Smooth muscle cell (in vitro differentiated cells): Measurements from ENCODE around the gene GALP. TPM values are rescaled to one million over a fixed set of nuclear protein-coding genes. Genes with fewer than 3 reads are reported as not detected.
"Not testable (repeated sequence)": the region's sequence is repeated elsewhere in the genome, so short reads cannot be mapped to it uniquely, and the experiment has no call there.

ENCODE experiments used
- DNase-seq: peaks from one replicate; lab custom pipeline; 2025; ENCODE audit not compliant: unreplicated experiment; lab: John Stamatoyannopoulos, UW
- H2AFZ ChIP-seq: fragments of 200-600 bp; sonication (generic); 2 replicates; pipeline ENCODE4 v1.6.0; 2016; ENCODE audit warnings: antibody characterized with exemption, low read depth, mild to moderate bottlenecking
- H3F3A ChIP-seq: fragments of 200-600 bp; sonication (generic); 2 replicates; pipeline ENCODE4 v1.6.0; 2017; ENCODE audit warnings: antibody characterized with exemption, low read depth
- H3K27ac ChIP-seq: fragments of 200-600 bp; sonication (generic); 2 replicates; pipeline ENCODE4 v1.5.1; 2016; ENCODE audit warnings: low read depth, mild to moderate bottlenecking
- H3K27me3 ChIP-seq: fragments of 200-600 bp; sonication (generic); 2 replicates; pipeline ENCODE4 v1.6.1; 2016; ENCODE audit warnings: low read depth, mild to moderate bottlenecking
- H3K36me3 ChIP-seq: fragments of 200-600 bp; sonication (generic); 2 replicates; pipeline ENCODE4 v1.5.1; 2016; ENCODE audit warnings: low read depth
- H3K4me1 ChIP-seq: fragments of 200-600 bp; sonication (generic); 2 replicates; pipeline ENCODE4 v1.5.1; 2016; ENCODE audit warnings: low read depth
- H3K4me2 ChIP-seq: fragments of 200-600 bp; sonication (generic); 2 replicates; pipeline ENCODE4 v1.6.0; 2016; ENCODE audit warnings: mild to moderate bottlenecking
- H3K4me3 ChIP-seq: fragments of 200-600 bp; sonication (generic); 2 replicates; pipeline ENCODE4 v1.5.1; 2016; ENCODE audit warnings: mild to moderate bottlenecking
- H3K79me2 ChIP-seq: fragments of 200-600 bp; sonication (generic); 2 replicates; pipeline ENCODE4 v1.6.0; 2016; ENCODE audit warnings: low read depth, mild to moderate bottlenecking
- H3K9ac ChIP-seq: fragments of 200-600 bp; sonication (generic); 2 replicates; pipeline ENCODE4 v1.6.0; 2016; ENCODE audit warnings: low read depth
- H3K9me3 ChIP-seq: fragments of 200-600 bp; sonication (generic); replicated peaks from 2 replicates; pipeline ENCODE4 v1.5.1; 2016; ENCODE audit warnings: low read depth
- H4K20me1 ChIP-seq: fragments of 200-600 bp; sonication (generic); 2 replicates; pipeline ENCODE4 v1.6.0; 2016; ENCODE audit warnings: low read depth
- CTCF ChIP-seq: fragments of 200-600 bp; sonication (generic); IDR thresholded peaks from 2 replicates; pipeline ENCODE4 v1.5.1; 2017; ENCODE audit warnings: borderline replicate concordance, mild to moderate bottlenecking, antibody characterized with exemption; ENCODE audit not compliant: insufficient read depth, poor library complexity, severe bottlenecking
- WGBS: methylation state at CpG from one replicate; pipeline ENCODE4 v1.1.7; 2016; ENCODE audit warnings: low lambda C conversion rate; 5-methylcytosine and 5-hydroxymethylcytosine counted together
- polyA plus RNA-seq: library from polyadenylated mRNA; unstranded; fragments of >200 nt; fragmentation: Nextera tagmentation; extraction: Ambion mirVana; gene quantifications from 2 replicates; pipeline ENCODE4 v1.2.1, GENCODE V29; 2016
- total RNA-seq: library from RNA; depleted of rRNA; stranded (reverse); fragments of >200 nt; gene quantifications from 2 replicates; pipeline ENCODE4 v1.2.3, GENCODE V29; 2014

The GALP gene
- total and polyA plus RNA-seq, 2 experiments from 2014 or later, result not detected

DNA sequence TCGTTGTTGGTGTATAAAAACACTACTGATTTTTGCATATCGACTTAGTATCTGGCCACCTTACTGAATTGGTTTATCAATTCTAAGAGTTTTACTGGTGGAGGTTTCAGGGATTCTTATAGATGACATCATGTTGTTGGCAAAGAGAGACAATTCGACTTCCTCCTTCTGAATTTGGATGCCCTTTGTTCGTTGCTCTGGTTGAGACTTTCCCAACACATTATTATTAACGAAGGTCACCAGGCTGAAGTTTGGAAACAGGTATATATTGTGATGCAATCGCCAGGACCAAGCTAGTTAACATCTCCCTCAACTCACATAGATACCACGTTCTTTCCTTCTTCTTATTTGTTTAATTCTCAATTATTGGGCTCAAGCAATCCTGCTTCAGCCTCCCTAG, 23.9 kb downstream of the GALP start:
- H3K4me2 ChIP-seq, result no peak overlapping the region
- H2AFZ ChIP-seq, result no peak overlapping the region
- no peaks in the 10 kb centered on the region for H3K79me2 ChIP-seq
- no peaks in the 10 kb centered on the region for H3F3A ChIP-seq
- no peak overlapping the region for H3K4me3 ChIP-seq
- H3K27ac ChIP-seq, result no peak overlapping the region
- no peaks in the 10 kb centered on the region for H3K4me1 ChIP-seq
- no peak overlapping the region for H3K9ac ChIP-seq
- H4K20me1 ChIP-seq, result no peaks in the 10 kb centered on the region
- WGBS, result 76% methylated on average over 6 of the region's 7 CpGs
- TF ChIP-seq CTCF, result no peak
- no peaks in the 10 kb centered on the region for H3K9me3 ChIP-seq
- H3K27me3 ChIP-seq, result no peaks in the 10 kb centered on the region
- H3K36me3 ChIP-seq, result no peaks in the 10 kb centered on the region
- no peak for DNase-seq

GRCh38 chr19:56201973-56202372, 26.2 kb downstream of the GALP start, which contains the start of gene ZSCAN5C:
TSS of gene ZSCAN5C (plus strand) at chr19:56202273. CDS start at chr19:56205914, 3,641 bp downstream.
- TF ChIP-seq CTCF, result no peak
- H3K27me3 ChIP-seq, result no peaks in the 10 kb centered on the region
- WGBS, result 67% methylated on average over 3 of the region's 3 CpGs
- no peaks in the 10 kb centered on the region for H4K20me1 ChIP-seq
- H3K4me2 ChIP-seq, result no peak within 1 kb of the TSS
- no peaks in the 10 kb centered on the region for H3K9me3 ChIP-seq
- no peaks in the 10 kb centered on the region for H3K36me3 ChIP-seq
- H3K27ac ChIP-seq, result no peak within 1 kb of the TSS
- H3K4me1 ChIP-seq, result no peaks in the 10 kb centered on the region
- H3K79me2 ChIP-seq, result no peaks in the 10 kb centered on the region
- DNase-seq, result no peak
- no peaks in the 10 kb centered on the region for H3F3A ChIP-seq
- no peak within 1 kb of the TSS for H3K9ac ChIP-seq
- no peak within 1 kb of the TSS for H3K4me3 ChIP-seq
- no peak within 1 kb of the TSS for H2AFZ ChIP-seq

DNA sequence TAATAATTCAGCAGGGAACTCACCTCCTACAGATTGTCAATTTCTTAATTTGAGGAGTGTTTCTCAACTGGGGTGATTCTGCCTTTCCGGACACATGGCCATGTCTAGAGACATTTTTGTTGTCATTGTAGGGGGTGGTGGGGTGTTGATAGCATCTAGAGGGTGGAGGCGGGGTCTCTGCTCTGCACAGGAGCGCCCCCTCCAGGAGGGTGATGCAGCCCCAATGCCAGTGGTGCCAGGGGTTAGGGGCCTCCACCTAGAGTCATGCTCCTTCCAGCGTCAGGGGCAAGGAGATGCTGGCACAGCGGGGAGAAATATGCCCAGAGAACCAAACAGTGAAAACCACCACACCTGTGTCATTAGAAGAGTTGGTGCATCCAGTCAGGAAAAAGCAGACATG, 31.8 kb downstream of the GALP start:
- H4K20me1 ChIP-seq, H3K9me3 ChIP-seq, H3K27ac ChIP-seq, H3F3A ChIP-seq, DNase-seq, H2AFZ ChIP-seq, H3K79me2 ChIP-seq, H3K27me3 ChIP-seq, H3K9ac ChIP-seq, H3K4me2 ChIP-seq, H3K4me3 ChIP-seq, H3K36me3 ChIP-seq, H3K4me1 ChIP-seq: not testable (repeated sequence)
- 76% methylated on average over 5 of the region's 5 CpGs for WGBS

GRCh38 chr19:56209091-56209490, 33.3 kb downstream of the GALP start:
- H3F3A ChIP-seq, result no peaks in the 10 kb centered on the region

DNA sequence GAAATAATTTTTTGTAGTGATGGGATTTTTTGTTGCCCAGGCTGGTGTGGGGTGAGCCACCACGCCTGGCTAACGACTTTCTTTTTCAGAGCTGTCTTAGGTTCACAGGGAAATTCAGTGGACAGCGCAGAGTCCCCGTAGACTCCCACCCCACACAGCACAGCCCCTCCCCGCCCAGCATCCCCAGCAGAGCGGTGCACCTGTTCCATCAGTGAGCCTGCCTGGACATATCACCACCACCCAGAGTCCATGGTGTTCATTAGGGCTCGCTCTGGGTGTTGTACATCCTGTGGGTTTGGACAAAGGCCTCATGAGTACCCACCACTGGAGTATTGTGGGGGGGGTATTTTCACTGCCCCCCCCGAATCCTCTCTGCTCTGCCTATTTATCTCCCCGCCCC, 34.2 kb downstream of the GALP start:
- H3K27me3 ChIP-seq, DNase-seq, H3K9me3 ChIP-seq, H2AFZ ChIP-seq, H3F3A ChIP-seq, H3K4me3 ChIP-seq, H4K20me1 ChIP-seq, H3K4me2 ChIP-seq, H3K79me2 ChIP-seq, H3K27ac ChIP-seq, H3K9ac ChIP-seq, H3K36me3 ChIP-seq, H3K4me1 ChIP-seq: not testable (repeated sequence)
- WGBS, result 91% methylated on average over 9 of the region's 9 CpGs

More at GRCh38 chr19:56209091-56209490, 33.3 kb downstream of the GALP start:
- Histone ChIP-seq H3K79me2 (no peaks in the 10 kb centered on the region), H2AFZ (no peak overlapping the region), H3K9ac (no peak overlapping the region), H3K27ac (no peak overlapping the region), H4K20me1 (no peaks in the 10 kb centered on the region), H3K9me3 (no peaks in the 10 kb centered on the region), H3K4me3 (no peak overlapping the region), H3K4me1 (no peaks in the 10 kb centered on the region), H3K36me3 (no peaks in the 10 kb centered on the region), H3K4me2 (no peak overlapping the region), H3K27me3 (no peaks in the 10 kb centered on the region)
- 87% methylated on average over 12 of the region's 12 CpGs for WGBS
- no peak for DNase-seq
- no peak for TF ChIP-seq CTCF
